Neural cell (in vitro differentiated cells): ENCODE data around the gene RAET1G.

Experiments used
- CTCF ChIP-seq: fragments of 450-650 bp; IDR thresholded peaks from 2 replicates; pipeline ENCODE4 v1.5.1; 2014; ENCODE audit warnings: antibody characterized with exemption, mild to moderate bottlenecking, moderate library complexity; ENCODE audit not compliant: poor library complexity, severe bottlenecking
- EP300 ChIP-seq: fragments of 450-650 bp; conservative IDR thresholded peaks from 2 replicates; pipeline ENCODE4 v1.6.1; 2014; ENCODE audit warnings: antibody characterized with exemption, mild to moderate bottlenecking, moderate library complexity; ENCODE audit not compliant: poor library complexity, severe bottlenecking
- EZH2 ChIP-seq: fragments of 200-600, 300-800 bp; shearing (Covaris generic), sonication (generic); IDR thresholded peaks from 2 replicates; pipeline ENCODE4 v1.6.1; 2014; ENCODE audit warnings: antibody characterized with exemption, low read length, borderline replicate concordance, mild to moderate bottlenecking; ENCODE audit not compliant: insufficient read depth, poor library complexity, severe bottlenecking
- POLR2AphosphoS5 ChIP-seq: IDR thresholded peaks from 2 replicates; pipeline ENCODE4 v1.6.1; 2012
- RAD21 ChIP-seq: fragments of 450-650 bp; conservative IDR thresholded peaks from 2 replicates; pipeline ENCODE4 v1.6.1; 2014; ENCODE audit warnings: antibody characterized with exemption, mild to moderate bottlenecking, moderate library complexity
- SMC3 ChIP-seq: fragments of 450-650 bp; conservative IDR thresholded peaks from 2 replicates; pipeline ENCODE4 v1.6.1; 2014; ENCODE audit warnings: antibody characterized with exemption, mild to moderate bottlenecking, moderate library complexity; ENCODE audit not compliant: poor library complexity
- TAF1 ChIP-seq: IDR thresholded peaks from 2 replicates; pipeline ENCODE4 v1.6.1; 2012; ENCODE audit warnings: low read depth

GRCh38 chr6:149897855-149898744 lies 24.8 kb downstream of the RAET1G start, which contains the start of gene RAET1E:
- no peak for TF ChIP-seq CTCF
- no peak for TF ChIP-seq POLR2AphosphoS5
- TF ChIP-seq SMC3 = no peak
- no peak for TF ChIP-seq EZH2
- TF ChIP-seq TAF1 = no peak
- no peak for TF ChIP-seq RAD21
- TF ChIP-seq EP300 = no peak
